Measurements from ENCODE around the gene RAP1GAP. TPM values are rescaled to one million over a fixed set of nuclear protein-coding genes. Genes with fewer than 3 reads are reported as not detected.

Gene RAP1GAP
- 0.04 and 0.07 TPM in 2 replicates for total RNA-seq

DNA sequence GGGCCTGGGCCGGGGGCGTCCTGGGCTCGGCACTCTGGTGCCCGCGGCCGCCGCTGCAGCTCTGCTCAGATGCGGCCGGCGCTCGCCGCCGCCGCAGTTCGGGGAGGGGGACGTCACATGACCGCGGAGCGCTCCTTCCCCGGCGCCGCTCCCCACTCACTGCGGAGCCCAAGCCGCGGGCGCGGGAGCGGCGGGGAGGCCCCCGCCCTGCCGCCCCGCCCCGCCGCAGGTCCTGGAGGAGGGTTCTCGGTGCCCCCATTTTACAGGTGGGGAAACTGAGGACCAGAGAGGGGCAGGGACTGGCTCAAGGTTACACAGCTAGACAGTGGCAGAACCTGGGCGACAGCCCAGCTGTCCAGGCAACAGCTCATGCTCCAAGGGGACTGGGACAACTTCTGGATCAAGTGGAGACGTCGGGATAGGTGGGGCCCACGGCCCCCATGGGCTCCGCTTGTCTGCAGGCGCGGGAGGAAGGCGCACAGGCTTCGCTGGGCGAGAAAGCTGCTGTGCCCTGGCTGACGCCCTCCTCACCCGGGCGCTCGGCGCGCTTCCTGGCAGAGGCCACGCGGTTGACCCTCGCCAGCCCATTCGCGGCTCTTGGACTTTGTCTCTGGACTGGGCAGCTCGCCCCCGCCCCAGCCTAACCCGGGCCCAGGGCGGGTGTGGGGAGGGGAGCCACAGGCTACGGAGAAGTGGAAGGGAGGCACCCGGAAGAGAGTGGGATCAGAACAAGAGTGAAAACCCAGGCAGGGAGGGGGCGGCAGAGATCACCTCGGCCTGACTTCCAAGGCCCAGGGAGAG is at the start of gene RAP1GAP:
RAP1GAP (minus strand) TSS at position 100 of the 801 bp plus-strand sequence. CDS start 49,325 bp downstream, outside the sequence.
- DNase-seq (ENCODE audit: low read depth, low spot score) = no peak

DNA sequence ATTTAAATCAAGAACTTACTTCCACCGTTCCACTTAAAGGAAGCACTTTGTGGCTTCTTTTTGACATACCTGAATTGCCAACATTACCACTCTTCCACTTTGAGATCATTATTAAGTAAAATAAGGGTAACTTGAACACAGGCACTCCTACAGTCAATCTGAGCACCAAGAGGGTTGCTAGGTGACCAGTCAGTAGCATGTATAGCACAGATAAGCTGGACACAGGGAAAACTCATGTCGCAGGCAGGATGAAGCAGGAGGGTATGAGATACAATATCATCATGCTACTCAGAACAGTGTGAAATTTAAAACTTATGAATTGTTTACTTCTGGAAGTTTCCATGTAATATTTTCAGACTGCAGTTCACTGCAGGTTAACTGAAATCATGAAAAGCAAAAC is 47.0 kb upstream of the RAP1GAP start:
- DNase-seq (ENCODE audit: low read depth, low spot score) = no peak

DNA sequence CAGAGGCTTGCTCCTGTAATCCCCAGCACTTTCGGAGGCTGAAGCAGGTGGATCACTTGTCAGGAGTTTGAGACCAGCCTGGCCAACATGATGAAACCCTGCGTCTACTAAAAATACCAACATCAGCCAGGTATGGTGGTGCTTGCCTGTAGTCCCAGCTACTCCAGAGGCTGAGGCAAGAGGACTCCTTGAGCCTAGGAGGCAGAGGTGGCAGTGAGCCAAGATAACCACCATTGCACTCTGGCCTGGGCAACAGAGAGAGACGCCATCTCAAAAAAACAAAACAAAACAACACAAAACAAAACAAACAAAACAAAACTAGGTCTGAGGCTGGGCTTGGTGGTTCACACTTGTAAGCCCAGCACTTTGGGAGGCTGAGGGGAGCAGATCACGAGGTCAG is 38.7 kb upstream of the RAP1GAP start:
- DNase-seq (ENCODE audit: low read depth, low spot score) = no peak

DNA sequence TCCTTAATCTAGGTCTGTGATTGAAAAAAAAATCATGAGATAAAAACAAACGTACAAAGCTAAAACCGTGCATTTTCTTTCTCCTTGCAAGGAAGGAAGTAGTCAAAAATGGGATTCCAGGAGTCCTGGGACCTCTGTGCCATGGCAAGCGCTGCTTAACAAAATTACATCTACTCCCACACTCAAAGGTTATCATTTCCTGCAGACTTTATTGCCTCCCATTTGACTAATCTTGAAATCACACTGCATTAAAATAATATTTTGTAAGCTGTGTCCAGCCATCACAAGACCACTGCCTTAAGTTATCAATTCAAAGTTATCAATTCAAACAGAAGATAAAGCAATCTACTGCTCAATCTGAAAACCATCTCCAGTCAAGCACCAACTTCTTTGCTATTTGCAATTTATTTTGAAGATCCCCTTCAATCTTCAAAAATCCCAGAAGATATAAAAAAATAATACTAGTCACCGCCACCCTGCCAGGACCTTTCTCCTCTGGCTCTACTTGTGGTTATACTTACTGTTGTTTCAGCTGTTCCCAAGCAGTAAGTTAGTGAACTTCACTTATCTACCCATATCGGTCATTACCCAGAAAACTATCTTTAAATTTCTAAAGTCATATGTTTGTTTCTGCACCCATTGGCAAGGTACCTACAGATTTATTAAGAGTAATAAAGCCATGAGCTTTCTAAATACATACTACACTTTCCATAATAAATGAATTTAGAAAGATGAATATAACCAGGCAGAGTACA is 38.1 kb upstream of the RAP1GAP start:
- no peak for DNase-seq (ENCODE audit: low read depth, low spot score)

DNA sequence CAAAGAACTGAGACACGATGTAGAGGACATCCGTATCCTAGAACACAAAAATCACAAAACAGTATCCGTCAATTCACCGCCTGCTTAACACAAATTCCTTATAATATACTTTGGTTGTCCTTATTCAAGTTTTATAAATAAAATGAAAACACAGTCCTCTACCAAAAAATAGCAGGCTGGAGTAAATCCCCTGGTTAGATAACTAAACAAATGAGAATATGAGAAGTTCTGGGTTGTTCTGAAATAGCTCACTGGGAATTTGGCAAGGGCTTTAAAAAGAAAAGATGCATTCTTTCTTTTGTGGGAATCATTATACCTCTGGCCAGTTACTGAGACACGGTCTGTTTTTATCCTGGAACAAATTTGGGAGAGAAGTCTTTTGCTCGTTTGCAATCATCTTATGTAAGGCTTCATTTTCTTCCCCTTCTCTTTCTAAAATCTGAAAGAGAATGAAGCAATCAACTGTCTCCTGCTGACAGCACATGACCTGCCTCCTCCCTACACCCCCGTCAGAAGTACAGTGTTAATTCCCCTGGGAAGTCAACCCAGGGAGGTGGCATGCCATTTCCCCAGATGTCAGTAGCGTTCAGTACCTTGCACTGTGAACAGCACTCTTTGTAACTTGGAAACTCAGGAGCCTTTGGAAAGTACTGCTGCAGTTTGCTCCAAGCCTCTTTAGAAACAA is 37.1 kb upstream of the RAP1GAP start:
- no peak for DNase-seq (ENCODE audit: low read depth, low spot score)

DNA sequence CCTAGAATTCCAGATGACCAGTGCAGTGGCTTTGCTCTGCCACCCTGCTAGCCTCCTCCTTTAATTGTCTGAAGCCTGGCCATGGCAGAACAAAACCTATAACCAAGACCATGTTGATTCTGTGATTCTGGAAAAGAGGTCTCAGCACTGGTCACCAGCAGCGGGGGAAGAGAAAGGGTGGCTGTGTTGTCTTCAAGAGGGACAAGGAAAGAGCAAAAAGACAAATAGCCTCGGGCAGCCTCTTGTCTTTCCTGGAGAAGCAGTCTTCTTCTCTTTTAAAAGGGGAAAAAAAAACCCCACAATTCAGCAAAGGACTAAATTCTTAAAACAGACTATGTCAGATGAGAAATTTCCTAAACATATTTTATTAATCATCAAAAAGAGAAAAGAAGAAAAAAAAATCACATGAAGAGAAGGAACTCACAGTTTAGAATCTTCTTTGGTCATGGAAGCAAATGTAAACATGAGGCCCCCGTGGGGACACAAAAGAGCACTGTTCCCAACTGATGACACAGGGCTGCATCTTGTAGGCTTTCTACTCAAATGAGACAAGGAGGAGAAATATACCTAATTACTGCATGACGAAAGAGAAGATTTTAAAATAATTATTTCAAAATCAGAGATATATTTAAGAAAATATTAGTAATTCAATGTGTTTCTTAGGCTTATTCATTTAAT is 36.3 kb upstream of the RAP1GAP start:
- DNase-seq (ENCODE audit: low read depth, low spot score) = no peak

DNA sequence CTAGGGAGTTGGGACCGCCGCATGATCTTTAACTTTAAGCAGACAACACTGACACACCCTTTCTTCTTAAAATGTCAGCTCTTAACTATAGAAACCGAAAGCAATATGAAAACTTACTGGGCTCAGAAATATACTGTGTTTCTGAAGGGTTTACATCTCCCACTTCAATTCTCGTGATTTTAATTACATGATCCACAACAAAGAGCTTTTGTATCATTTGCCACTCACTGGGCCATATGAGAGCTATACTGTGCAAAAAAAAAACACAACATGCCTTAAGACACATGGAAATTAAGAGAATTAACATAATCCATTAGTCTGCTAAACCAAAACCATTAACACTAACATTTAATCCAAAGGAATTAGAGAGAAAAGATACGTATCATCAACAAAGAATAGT is 35.0 kb upstream of the RAP1GAP start:
- no peak for DNase-seq (ENCODE audit: low read depth, low spot score)

DNA sequence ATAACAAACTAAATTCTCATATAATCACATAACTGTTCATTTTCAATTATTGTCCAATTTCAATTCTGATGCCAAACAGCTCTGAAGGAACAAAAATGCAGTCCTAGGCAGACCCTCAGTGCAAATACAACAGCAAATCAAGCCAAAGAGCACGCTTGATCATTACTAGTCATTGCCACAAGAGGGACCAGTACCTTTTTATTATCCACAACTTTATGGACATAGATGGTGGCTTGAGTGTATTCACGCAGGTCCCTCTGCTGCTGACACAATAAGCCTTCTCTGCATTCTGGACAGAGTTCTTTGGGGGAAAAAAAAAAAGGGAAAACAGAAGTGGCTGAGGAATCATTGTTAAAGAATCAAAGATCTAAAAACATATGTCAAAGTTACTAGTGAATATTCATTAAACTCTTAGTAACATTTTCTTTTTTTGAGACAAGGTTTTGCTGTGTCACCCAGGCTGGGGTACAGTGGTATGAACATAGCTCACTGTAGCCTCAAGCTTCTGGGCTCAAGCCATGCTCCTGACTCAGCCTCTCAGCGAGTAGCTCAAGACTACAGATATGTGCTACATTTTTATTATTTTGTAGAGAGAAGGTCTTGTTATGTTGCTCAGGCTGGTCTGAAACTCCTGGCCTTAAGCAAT is 34.3 kb upstream of the RAP1GAP start:
- peak; percentile 26 for DNase-seq (ENCODE audit: low read depth, low spot score)

DNA sequence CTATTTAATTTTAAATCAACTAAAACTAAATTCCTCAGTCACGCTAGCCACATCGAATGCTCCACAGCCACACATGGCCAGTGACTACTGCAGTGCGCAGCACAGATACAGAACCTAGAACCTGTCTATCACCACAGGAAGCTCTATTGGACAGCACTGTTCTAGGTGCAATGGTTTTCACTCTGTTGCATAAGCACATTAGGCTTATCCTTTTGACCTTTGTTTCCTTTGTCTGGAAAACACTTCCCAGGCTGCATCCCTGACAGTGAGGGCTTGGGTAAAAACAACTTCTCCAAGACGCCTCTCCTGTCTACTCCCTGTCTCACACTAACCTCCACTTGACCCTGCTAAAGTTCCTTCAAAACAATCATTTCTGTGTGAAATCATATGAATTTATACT is 33.6 kb upstream of the RAP1GAP start:
- no peak for DNase-seq (ENCODE audit: low read depth, low spot score)

DNA sequence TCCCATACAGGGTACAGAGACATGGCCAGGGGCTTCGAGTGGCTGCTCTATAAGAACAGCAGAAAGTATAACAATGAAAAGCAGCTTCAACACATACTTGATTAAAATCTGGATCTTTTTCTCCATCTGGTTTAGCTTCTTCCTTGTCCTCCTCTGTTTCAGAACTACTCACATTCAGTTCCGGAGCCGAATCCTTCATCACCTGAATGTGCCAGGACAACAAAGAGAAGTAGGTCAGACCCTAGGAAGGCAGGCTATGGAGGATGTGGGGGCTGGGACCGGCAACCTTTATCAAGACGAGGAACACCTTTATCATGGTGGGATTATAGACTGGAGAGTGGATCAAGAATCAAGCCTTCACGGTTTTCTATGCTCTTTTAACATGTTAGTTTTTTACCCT is 32.2 kb upstream of the RAP1GAP start:
- DNase-seq (ENCODE audit: low read depth, low spot score) = no peak

DNA sequence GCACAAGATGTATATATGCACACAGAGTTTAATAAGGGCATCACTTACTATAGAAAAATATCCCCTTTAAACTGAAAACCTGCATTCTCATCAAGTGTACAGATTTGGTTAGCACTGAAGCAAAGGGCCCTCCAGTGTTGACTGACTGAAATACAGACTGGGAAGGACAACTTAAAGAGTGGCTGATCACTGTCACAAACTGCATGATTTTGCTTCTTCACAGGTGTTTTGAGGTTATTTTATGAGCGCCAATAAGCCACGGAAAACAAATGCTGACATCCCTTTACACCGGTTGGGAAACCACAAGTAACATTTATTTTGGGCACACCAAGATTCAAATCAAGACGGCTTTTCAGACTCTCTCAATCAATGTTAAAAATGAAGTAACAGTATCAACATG is 30.9 kb upstream of the RAP1GAP start:
- DNase-seq (ENCODE audit: low read depth, low spot score) = no peak

DNA sequence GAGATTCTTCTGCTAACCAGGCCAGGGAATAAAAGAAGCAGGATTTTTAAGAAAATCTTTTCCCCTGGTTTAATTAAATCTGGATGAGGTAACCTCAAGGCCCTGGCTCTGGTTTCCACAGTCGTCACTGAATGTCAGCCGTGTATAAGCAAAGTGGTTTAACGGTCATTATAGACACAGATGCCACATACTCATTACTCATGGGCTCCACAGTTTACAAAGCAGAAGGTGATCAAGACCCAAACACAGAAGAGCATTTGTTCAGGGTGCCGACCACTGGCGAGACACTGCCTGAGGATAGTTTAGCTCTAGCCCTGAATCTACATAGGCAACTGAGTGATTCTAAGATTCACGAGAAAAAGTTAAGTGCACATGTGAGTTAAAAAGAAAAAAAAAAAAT is 27.8 kb upstream of the RAP1GAP start:
- DNase-seq (ENCODE audit: low read depth, low spot score) = no peak

DNA sequence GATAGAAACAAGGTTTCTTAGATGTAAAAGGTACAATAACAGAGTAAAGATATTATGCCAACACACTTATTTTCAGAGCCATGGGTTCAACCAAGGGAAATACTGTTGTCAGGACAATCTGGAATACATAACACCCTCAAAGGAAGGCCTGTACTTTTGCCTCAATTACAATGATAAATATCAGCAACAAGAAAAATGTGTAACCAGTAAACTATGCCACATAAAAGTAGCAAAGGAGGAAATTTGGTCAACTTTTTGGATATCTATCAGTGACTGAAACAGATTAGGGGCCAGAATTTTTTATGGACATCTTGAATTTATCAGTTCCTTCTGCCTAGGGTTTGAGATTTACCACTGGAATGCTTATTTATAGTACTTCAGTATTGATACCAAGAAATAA is 24.6 kb upstream of the RAP1GAP start:
- DNase-seq (ENCODE audit: low read depth, low spot score) = no peak

DNA sequence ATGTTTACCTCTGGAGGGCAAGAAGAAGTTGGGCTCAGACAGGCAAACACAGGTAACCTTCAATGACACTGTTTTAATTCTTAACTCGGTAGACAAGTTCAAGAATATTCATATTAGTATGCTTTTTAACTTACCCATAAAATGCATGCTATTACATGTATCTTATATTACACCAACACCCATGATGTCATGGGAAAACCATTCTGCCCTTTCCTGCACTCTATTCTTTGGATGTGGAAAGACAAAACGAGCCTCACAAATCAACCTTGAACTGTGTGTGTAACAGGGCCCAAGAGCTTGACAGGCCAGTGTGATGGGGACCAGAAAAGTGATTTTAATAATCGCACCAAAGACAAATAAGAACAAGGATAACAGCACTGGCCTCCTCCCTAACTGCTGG is 22.6 kb upstream of the RAP1GAP start:
- no peak for DNase-seq (ENCODE audit: low read depth, low spot score)

DNA sequence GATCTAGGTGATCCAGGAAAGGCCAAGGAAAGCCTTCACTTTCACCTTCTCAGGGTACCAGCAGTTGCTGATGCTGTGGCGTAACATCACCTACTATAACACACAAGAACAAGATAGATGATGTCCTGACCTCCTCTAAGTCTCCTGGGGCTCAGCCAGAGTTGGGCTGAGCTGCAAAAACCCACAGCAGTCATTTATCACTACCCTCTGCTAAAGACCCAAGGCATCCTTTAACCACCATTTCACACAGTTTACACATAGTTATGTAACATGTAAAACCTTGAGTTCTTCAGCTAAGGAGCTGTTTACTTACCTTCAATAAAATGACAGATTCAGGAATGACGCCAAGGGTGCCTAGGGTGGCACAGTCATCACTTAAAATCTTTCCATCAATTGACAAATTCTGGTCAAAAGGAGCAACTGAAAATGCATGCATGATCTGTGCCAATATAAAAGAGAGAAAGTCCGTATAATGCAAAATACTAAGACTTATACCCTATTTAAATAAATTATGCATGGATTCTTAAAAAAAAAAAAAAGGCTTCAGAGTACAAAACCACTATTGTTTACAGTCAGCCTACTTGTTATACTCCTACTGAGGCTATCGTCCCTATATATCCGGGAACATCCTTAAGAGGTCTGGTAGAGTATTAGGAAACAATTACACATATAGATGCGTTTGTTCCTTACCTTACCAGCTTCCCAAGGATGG is 20.7 kb upstream of the RAP1GAP start:
- DNase-seq (ENCODE audit: low read depth, low spot score) = no peak

DNA sequence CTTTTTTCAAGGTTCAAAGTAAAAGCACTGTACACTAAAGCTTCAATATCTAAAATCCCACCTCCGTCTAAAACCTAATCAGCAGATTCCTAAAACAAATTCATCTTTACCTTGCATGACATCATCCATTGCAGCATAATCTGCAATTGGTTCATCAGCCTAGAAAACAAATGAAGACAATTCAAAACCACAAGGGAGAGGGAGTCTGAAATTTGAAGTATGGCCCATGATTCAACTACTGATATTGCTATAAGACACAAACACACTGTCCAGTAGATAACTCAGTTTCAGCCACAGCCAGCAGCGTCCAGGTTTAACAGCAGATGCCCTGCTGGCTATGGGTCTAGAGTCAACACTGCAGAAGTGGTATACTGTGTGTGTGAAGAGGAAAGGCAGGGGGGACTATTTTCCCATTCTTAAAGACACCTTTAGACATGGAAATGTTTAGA is 17.9 kb upstream of the RAP1GAP start:
- no peak for DNase-seq (ENCODE audit: low read depth, low spot score)

DNA sequence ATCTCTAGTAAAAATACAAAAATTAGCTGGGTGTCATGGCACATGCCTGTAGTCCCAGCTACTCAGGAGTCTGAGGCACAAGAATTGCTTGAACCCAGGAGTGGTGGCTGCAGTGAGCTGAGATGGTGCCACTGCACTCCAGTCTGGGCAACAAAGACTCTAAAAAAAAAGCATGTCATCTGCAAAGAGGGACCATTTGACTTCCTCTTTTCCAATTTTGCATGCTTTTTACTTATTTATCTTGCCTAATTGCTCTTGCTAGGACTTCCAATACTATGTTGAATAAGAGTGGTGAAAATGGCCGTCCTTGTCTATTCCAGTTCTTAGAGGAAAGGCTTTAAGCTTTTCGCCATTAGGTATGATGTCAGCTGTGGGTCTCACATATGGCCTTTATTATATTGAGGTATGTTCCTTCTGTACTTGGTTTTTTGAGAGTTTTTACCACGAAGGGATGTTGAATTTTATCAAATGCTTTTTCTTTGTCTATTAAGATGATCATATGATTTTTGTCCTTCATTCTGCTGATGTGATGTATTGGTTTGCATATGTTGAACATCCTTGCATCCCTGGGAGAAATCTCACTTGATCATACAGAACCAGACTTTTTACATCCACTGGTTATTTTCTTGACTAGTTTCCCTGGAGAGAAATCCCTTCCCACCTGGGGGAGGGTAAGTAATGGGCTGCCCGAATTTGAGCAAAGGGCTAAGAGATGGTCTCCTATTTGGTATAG is 17.0 kb upstream of the RAP1GAP start:
- no peak for DNase-seq (ENCODE audit: low read depth, low spot score)

DNA sequence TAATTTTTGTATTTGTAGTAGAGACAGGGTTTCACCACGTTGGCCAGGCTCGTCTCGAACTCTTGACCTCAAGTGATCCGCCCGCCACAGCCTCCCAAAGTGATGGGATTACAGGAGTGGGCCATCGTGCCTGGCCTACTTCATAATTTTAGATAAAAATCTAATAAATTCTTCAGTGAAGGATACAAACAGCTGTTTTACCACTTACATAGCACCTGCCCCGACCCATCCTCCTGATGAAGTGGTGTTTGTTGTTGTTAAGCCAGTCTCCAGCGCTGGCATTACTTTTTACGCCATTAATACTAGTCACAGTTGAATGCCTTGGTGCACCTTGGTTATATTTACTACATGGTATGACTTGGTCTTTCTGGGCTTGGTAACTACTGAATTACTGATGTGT is 12.3 kb upstream of the RAP1GAP start:
- DNase-seq (ENCODE audit: low read depth, low spot score) = no peak

DNA sequence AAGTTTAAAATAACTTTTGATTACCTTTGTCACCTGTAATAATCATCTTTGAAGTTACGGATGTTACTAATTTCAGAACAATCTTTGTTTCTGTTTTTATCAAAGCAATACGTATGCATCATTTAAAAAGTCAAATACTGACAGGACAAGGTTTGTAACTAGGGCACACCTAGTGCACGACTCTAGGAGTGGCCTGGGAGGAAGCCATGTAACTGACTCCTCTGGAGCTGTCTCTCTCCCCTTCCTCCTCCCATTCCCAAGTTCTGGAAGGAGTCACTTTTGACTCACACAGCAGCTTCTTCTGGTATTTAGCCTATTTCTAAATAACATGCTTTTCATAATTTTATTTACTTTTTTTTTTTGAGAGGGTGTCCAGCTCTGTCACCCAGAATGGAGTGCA is 11.8 kb upstream of the RAP1GAP start:
- DNase-seq (ENCODE audit: low read depth, low spot score) = no peak

DNA sequence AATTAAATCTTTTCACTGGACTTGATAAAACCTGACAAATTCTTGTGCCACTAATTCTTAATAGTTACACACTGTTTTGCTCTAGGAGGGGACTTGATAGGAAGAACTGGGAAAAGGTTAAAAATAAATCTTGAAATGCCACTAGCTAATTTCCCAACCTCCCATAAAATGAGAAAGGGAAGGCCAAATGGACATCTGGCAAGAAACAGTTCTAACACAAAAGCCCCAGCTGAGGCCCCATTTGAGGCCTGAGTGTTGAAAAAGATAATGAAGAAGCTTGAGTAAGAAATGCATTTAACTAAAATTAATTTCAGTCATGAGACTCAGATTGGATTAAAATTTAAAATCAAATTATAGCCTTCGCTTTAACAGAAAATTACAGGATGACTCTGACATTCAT is 11.2 kb upstream of the RAP1GAP start:
- no peak for DNase-seq (ENCODE audit: low read depth, low spot score)
